HepG2 (cell line): ENCODE measurements around the gene SDR42E2. TPM values are rescaled to one million over a fixed set of nuclear protein-coding genes. Genes with fewer than 3 reads are reported as not detected.
A peak's percentile ranks its signal among the peaks of the same experiment; 100 is the strongest.

ENCODE experiments used
- CENPX ChIP-seq: sonication (generic); formaldehyde crosslinking; IDR thresholded peaks from 2 replicates; pipeline ENCODE4 v1.9.0; 2021; ENCODE audit warnings: mild to moderate bottlenecking, missing genetic modification reagents, moderate library complexity
- HNRNPLL ChIP-seq: fragments of 200-400 bp; formaldehyde crosslinking; IDR thresholded peaks from 2 replicates; pipeline ENCODE4 v1.6.1; 2017; ENCODE audit warnings: mild to moderate bottlenecking, low read depth, low read length; ENCODE audit not compliant: poor library complexity, severe bottlenecking
- SNAPC4 ChIP-seq: sonication (generic); formaldehyde crosslinking; IDR thresholded peaks from 2 replicates; pipeline ENCODE4 v1.4.0; 2020; ENCODE audit warnings: mild to moderate bottlenecking, missing genetic modification reagents
- SUZ12 ChIP-seq: fragments of 150-350 bp; IDR thresholded peaks from 2 replicates; pipeline ENCODE4 v1.6.1; 2014; ENCODE audit warnings: low read depth, low read length
- ZBTB37 ChIP-seq: sonication (generic); formaldehyde crosslinking; IDR thresholded peaks from 2 replicates; pipeline ENCODE4 v1.4.0; 2020; ENCODE audit warnings: mild to moderate bottlenecking, missing genetic modification reagents
- ZBTB46 ChIP-seq: sonication (generic); formaldehyde crosslinking; IDR thresholded peaks from 2 replicates; pipeline ENCODE4 v1.4.0; 2020; ENCODE audit warnings: mild to moderate bottlenecking, missing genetic modification reagents, borderline replicate concordance
- ZBTB7B ChIP-seq: sonication (generic); formaldehyde crosslinking; IDR thresholded peaks from 2 replicates; pipeline ENCODE4 v1.4.0; 2020; ENCODE audit warnings: missing genetic modification reagents
- ZBTB8A ChIP-seq: sonication (generic); formaldehyde crosslinking; IDR thresholded peaks from 2 replicates; pipeline ENCODE4 v1.4.0; 2020; ENCODE audit warnings: mild to moderate bottlenecking, low read depth, missing genetic modification reagents, borderline replicate concordance
- ZNF121 ChIP-seq: sonication (generic); formaldehyde crosslinking; IDR thresholded peaks from 2 replicates; pipeline ENCODE4 v1.5.0; 2020; ENCODE audit warnings: mild to moderate bottlenecking, missing genetic modification reagents
- ZNF224 ChIP-seq: sonication (generic); formaldehyde crosslinking; IDR thresholded peaks from 2 replicates; pipeline ENCODE4 v1.5.0; 2020; ENCODE audit warnings: mild to moderate bottlenecking, missing genetic modification reagents
- ZNF280D ChIP-seq: sonication (generic); formaldehyde crosslinking; IDR thresholded peaks from 2 replicates; pipeline ENCODE4 v1.5.1; 2020; ENCODE audit warnings: mild to moderate bottlenecking, missing genetic modification reagents
- ZNF33A ChIP-seq: sonication (generic); formaldehyde crosslinking; IDR thresholded peaks from 2 replicates; pipeline ENCODE4 v1.5.1; 2020; ENCODE audit warnings: missing genetic modification reagents, mild to moderate bottlenecking, moderate library complexity, borderline replicate concordance
- ZNF704 ChIP-seq: sonication (generic); formaldehyde crosslinking; IDR thresholded peaks from 2 replicates; pipeline ENCODE4 v1.8.1; 2023; ENCODE audit warnings: mild to moderate bottlenecking, inconsistent platforms, moderate library complexity, missing genetic modification reagents, borderline replicate concordance
- polyA plus RNA-seq, 8 experiments: library from polyadenylated mRNA; depleted of rRNA in 3 of 8; stranded (reverse) in 7 of 8; unstranded in 1 of 8; fragments of >200 nt; fragmentation: Illumina TruSeq in 4 of 8; extraction: Trizol in 4 of 8; gene quantifications; 2 replicates each; pipeline versions ENCODE4 v1.2.1 to v1.2.3, GENCODE V29; 2011 to 2016; ENCODE audit warnings: low read depth in 4 of 8, missing spikeins in 1 of 8, mixed read lengths in 1 of 8; ENCODE audit not compliant: insufficient read depth in 1 of 8
- total RNA-seq, 5 experiments: library from RNA; depleted of rRNA; stranded (reverse); fragments of >200 nt; fragmentation: Illumina TruSeq; extraction: Trizol; gene quantifications; 2 replicates each; pipeline ENCODE4 v1.2.3, GENCODE V29; 2016; ENCODE audit warnings: low read depth in 1 of 5

Gene SDR42E2
- total and polyA plus RNA-seq, 2 of the 13 experiments (the other 11 are each of a cell fraction or from before 2014, with no cell fraction given): 0.05 to 0.11 TPM

GRCh38 chr16:22206842-22207714, 44.8 kb downstream of the SDR42E2 start (continued):
- TF ChIP-seq ZNF33A (0 out of 2 replicates have a peak, but pooled peaks have one; percentile 26), ZNF704 (CRISPR knock-in tag) (no peak), CENPX (CRISPR knock-in tag) (no peak), ZBTB46 (CRISPR knock-in tag) (0 out of 2 replicates have a peak, but pooled peaks have one; percentile 14), SUZ12 (no peak), ZBTB37 (CRISPR knock-in tag) (peak; percentile 64; the same call in 1 of the 2 replicates), ZNF280D (CRISPR knock-in tag) (peak; percentile 57; the same call in 1 of the 2 replicates), ZBTB8A (CRISPR knock-in tag) (no peak), ZNF224 (peak; percentile 85; the same call in 1 of the 2 replicates), ZNF121 (peak; percentile 80), ZBTB7B (CRISPR knock-in tag) (0 out of 2 replicates have a peak, but pooled peaks have one; percentile 3), HNRNPLL (peak; percentile 23), SNAPC4 (CRISPR knock-in tag) (0 out of 2 replicates have a peak, but pooled peaks have one; percentile 61)
